ENCODE data around the gene NWD2.

The NWD2 gene

DNA sequence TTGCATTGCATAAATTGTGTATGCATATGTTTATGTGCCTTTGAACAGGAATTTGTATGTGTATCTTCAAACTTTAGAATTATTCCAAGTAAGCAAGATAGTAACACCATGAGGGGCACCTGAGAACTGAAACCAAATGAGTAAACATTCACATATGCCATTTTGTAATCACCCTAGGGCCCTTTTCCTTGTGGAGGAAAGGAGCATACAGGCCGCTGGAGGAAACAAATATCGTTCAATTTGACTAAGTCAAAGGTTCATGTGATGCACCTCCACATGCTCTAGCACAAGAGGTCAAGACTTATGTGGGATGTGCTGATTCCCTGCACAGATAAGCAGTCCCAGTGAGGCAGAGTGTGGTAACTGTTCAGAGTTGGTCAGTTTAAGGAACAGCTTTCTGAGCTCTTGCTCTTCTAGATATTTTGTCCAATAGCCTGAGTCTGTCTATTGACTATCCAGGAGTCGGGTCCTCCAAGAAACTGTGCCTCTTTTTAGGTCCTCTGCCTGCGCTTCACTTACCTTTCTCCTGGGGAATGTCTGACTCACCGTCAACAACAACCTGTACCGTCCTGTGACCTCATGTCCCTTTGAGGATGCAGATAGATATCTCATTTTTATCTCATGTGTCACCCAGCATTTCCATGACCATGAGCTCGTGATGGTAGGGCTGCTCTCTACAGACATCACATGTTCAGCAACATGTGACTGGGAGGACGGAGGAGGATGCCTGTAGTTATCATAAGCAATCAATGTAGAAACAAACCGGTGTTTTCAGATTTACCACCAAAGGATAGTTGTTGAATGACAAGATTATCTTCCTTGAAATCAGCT lies 196.9 kb downstream of the NWD2 start:
- Histone ChIP-seq H3K9ac (ENCODE audit: low read depth, low read length) (no peak overlapping the region), H3K36me3 (ENCODE audit: control insufficient read depth, insufficient read depth, low read length) (no peaks in the 10 kb centered on the region), H3K4me1 (ENCODE audit: control insufficient read depth, insufficient read depth, low read length) (no peaks in the 10 kb centered on the region), H3K27me3 (ENCODE audit: control insufficient read depth, insufficient read depth, low read length) (no peaks in the 10 kb centered on the region), H3K9me3 (ENCODE audit: control insufficient read depth, insufficient read depth, low read length) (no peaks in the 10 kb centered on the region), H3K27ac (ENCODE audit: low read depth, low read length) (no peak overlapping the region), H3K4me3 (ENCODE audit: low read depth, low read length) (no peak overlapping the region)

DNA sequence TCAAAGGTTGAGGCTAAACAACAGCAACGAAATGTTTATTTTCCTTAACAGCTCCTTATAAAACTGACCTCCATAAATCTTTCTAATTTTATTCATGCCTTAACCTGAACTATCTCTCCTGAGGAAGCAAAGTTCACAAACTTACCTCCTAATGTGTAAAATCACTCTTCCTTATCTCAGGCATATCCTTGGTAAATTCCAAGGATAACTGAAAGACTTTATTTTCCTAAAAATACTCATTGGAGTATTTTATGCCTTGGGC lies 197.4 kb downstream of the NWD2 start:
- H3K36me3 ChIP-seq (ENCODE audit: control insufficient read depth, insufficient read depth, low read length) = no peaks in the 10 kb centered on the region
- no peak overlapping the region for H3K27ac ChIP-seq (ENCODE audit: low read depth, low read length)
- H3K4me1 ChIP-seq (ENCODE audit: control insufficient read depth, insufficient read depth, low read length) = no peaks in the 10 kb centered on the region
- no peak overlapping the region for H3K9ac ChIP-seq (ENCODE audit: low read depth, low read length)
- H3K27me3 ChIP-seq (ENCODE audit: control insufficient read depth, insufficient read depth, low read length) = no peaks in the 10 kb centered on the region
- H3K9me3 ChIP-seq (ENCODE audit: control insufficient read depth, insufficient read depth, low read length) = no peaks in the 10 kb centered on the region
- no peak overlapping the region for H3K4me3 ChIP-seq (ENCODE audit: low read depth, low read length)

DNA sequence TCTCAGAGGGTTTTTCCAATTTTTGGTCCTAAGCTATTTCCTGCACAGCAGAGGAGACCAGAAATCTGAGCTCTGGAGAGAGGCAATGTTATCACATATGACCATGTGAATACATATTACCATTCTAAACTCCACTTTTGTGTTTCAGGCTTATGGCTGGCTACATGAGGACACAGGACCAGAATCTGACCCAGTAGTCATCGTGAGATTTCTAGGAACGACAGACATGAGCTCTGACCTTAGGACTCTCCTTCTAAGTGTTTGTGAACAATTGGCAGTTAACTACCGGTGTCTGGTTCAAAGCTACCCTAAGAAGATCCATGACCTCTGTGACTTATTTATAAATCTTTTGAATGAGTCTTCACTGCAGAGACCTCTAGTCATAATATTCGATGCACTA lies 198.6 kb downstream of the NWD2 start:
- H3K4me3 ChIP-seq (ENCODE audit: low read depth, low read length) = no peak overlapping the region
- no peaks in the 10 kb centered on the region for H3K36me3 ChIP-seq (ENCODE audit: control insufficient read depth, insufficient read depth, low read length)
- H3K9me3 ChIP-seq (ENCODE audit: control insufficient read depth, insufficient read depth, low read length) = no peaks in the 10 kb centered on the region
- H3K27me3 ChIP-seq (ENCODE audit: control insufficient read depth, insufficient read depth, low read length) = no peaks in the 10 kb centered on the region
- H3K9ac ChIP-seq (ENCODE audit: low read depth, low read length) = no peak overlapping the region
- H3K4me1 ChIP-seq (ENCODE audit: control insufficient read depth, insufficient read depth, low read length) = no peaks in the 10 kb centered on the region
- no peak overlapping the region for H3K27ac ChIP-seq (ENCODE audit: low read depth, low read length)

DNA sequence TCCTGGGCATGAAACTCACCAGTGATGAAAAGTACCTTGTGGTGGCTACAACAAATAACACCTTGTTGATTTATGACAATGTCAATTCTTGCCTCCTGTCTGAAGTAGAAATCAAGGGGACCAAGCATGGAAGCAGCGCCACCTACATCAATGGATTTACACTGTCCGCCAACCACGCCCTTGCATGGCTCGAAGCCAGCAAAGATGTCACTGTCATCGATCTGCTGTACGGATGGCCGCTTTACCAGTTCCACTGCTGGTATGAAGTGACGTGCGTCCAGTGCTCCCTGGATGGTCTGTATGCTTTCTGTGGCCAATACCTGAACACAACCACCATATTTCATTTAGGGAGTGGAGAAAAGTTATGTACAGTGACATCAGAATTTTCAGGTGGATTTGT lies 200.5 kb downstream of the NWD2 start:
- Histone ChIP-seq H3K9me3 (ENCODE audit: control insufficient read depth, insufficient read depth, low read length) (no peaks in the 10 kb centered on the region), H3K9ac (ENCODE audit: low read depth, low read length) (no peak overlapping the region), H3K4me1 (ENCODE audit: control insufficient read depth, insufficient read depth, low read length) (no peaks in the 10 kb centered on the region), H3K27me3 (ENCODE audit: control insufficient read depth, insufficient read depth, low read length) (no peaks in the 10 kb centered on the region), H3K27ac (ENCODE audit: low read depth, low read length) (no peak overlapping the region), H3K4me3 (ENCODE audit: low read depth, low read length) (no peak overlapping the region), H3K36me3 (ENCODE audit: control insufficient read depth, insufficient read depth, low read length) (no peaks in the 10 kb centered on the region)

DNA sequence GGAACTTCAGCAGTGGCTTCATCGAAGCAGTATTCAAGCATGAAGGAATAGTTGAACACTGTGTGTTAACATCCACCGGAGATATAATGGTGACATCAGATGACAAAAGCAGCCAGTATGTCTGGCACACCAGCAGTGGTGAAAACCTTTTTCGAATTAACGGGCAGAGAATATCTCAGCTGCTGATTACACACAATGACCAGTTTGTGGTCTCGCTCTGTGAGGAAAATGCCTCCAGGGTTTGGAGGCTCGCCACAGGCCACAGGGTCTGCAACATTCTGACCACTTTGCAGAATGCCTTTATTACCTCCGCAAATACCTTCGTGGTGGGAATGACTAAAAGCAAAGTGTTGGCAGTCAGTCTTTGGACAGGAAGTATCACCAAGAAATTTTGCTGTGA lies 201.5 kb downstream of the NWD2 start:
- Histone ChIP-seq H3K27me3 (ENCODE audit: control insufficient read depth, insufficient read depth, low read length) (no peaks in the 10 kb centered on the region), H3K4me1 (ENCODE audit: control insufficient read depth, insufficient read depth, low read length) (no peaks in the 10 kb centered on the region), H3K36me3 (ENCODE audit: control insufficient read depth, insufficient read depth, low read length) (no peaks in the 10 kb centered on the region), H3K9ac (ENCODE audit: low read depth, low read length) (no peak overlapping the region), H3K4me3 (ENCODE audit: low read depth, low read length) (no peak overlapping the region), H3K27ac (ENCODE audit: low read depth, low read length) (no peak overlapping the region), H3K9me3 (ENCODE audit: control insufficient read depth, insufficient read depth, low read length) (no peaks in the 10 kb centered on the region)

DNA sequence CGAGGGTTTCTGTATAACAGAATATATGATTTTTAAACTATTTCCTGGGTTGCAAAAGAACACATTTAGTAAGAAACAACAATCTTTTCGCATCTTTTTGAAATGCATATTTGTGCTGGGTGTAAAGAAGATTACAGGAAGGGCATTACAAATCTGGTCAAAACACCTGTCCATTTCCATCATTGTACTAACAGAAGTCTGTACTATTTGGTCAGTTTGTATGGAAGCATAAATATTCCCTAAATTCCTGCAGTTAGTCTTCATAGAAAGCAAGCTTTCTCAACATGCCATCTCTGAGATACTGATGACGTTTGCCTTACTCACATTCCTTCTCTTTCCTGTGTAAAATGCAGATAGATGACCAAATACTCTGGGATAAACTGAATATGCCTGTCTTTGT lies 203.3 kb downstream of the NWD2 start:
- no peak overlapping the region for H3K27ac ChIP-seq (ENCODE audit: low read depth, low read length)
- no peak overlapping the region for H3K4me3 ChIP-seq (ENCODE audit: low read depth, low read length)
- no peak overlapping the region for H3K9ac ChIP-seq (ENCODE audit: low read depth, low read length)
- H3K27me3 ChIP-seq (ENCODE audit: control insufficient read depth, insufficient read depth, low read length) = no peaks in the 10 kb centered on the region
- H3K4me1 ChIP-seq (ENCODE audit: control insufficient read depth, insufficient read depth, low read length) = no peaks in the 10 kb centered on the region
- no peaks in the 10 kb centered on the region for H3K9me3 ChIP-seq (ENCODE audit: control insufficient read depth, insufficient read depth, low read length)
- H3K36me3 ChIP-seq (ENCODE audit: control insufficient read depth, insufficient read depth, low read length) = no peaks in the 10 kb centered on the region

DNA sequence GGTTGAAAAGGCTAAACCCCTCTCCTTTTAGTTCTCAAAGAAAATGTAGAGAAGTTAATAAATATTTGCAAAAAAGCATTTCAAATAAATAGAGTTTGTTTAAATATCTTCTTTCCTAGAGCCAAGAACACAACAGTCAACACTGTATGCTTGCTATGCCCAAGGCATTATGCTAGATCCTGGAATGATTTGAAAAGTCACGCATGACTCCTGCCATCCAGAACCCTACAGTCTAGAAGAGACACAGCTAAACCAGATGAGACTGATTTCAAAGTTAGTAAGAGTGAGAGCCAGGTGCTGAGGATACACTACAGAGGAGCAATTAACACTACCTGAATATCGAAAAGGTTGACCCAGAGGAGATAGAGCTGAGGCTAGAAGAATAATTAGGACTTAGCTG lies 205.8 kb downstream of the NWD2 start:
- Histone ChIP-seq H3K9ac (ENCODE audit: low read depth, low read length) (no peak overlapping the region), H3K27me3 (ENCODE audit: control insufficient read depth, insufficient read depth, low read length) (peaks cover 22% of the 10 kb centered on the region), H3K36me3 (ENCODE audit: control insufficient read depth, insufficient read depth, low read length) (no peaks in the 10 kb centered on the region), H3K27ac (ENCODE audit: low read depth, low read length) (no peak overlapping the region), H3K4me1 (ENCODE audit: control insufficient read depth, insufficient read depth, low read length) (peaks cover 13% of the 10 kb centered on the region; the same call in 1 of the 2 replicates), H3K4me3 (ENCODE audit: low read depth, low read length) (no peak overlapping the region), H3K9me3 (ENCODE audit: control insufficient read depth, insufficient read depth, low read length) (no peaks in the 10 kb centered on the region)

DNA sequence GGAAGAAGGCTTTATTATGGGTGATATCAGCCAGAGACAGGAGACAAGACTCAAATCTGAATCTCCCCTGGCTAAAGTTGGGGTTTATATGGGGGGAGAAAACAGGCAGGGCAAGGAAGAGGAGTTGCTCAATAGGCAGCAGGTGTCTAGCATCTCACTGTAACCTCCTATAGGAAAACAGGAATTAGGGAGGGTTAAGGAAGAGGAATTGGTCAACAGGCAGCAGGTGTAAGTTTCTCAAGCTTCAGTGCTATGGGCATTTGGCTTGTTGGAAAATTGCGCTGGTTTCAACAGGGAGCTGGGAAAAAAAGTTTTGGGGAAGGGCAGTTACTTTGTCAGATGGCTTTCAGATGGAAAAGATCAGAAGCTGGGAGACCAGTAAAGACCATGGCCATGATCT lies 206.4 kb downstream of the NWD2 start:
- H3K9ac ChIP-seq (ENCODE audit: low read depth, low read length) = no peak overlapping the region
- peaks cover 27% of the 10 kb centered on the region for H3K27me3 ChIP-seq (ENCODE audit: control insufficient read depth, insufficient read depth, low read length)
- peaks cover 16% of the 10 kb centered on the region; the same call in 1 of the 2 replicates for H3K4me1 ChIP-seq (ENCODE audit: control insufficient read depth, insufficient read depth, low read length)
- no peaks in the 10 kb centered on the region for H3K36me3 ChIP-seq (ENCODE audit: control insufficient read depth, insufficient read depth, low read length)
- no peak overlapping the region for H3K27ac ChIP-seq (ENCODE audit: low read depth, low read length)
- H3K9me3 ChIP-seq (ENCODE audit: control insufficient read depth, insufficient read depth, low read length) = no peaks in the 10 kb centered on the region
- no peak overlapping the region for H3K4me3 ChIP-seq (ENCODE audit: low read depth, low read length)

DNA sequence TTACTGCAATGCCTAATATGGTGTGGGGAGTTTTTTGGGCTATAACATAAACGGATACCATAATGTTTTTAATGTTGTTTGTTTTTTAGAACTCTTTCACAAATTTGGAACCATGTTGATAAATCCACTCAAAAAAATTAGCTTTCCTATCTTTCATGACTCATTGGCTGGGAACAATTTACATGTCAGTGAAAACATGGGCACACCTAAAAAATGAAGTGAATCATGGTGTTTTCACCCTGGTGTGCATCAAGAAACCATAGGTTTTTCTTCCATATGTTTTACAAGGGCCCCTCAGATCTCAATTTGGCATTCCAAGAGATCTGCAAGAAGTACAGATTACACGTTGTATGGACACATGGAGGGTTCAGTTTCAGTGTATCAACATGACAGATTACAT lies 207.1 kb downstream of the NWD2 start:
- H3K27ac ChIP-seq (ENCODE audit: low read depth, low read length) = no peak overlapping the region
- no peak overlapping the region for H3K9ac ChIP-seq (ENCODE audit: low read depth, low read length)
- H3K4me1 ChIP-seq (ENCODE audit: control insufficient read depth, insufficient read depth, low read length) = peaks cover 16% of the 10 kb centered on the region; the same call in 1 of the 2 replicates
- no peak overlapping the region for H3K4me3 ChIP-seq (ENCODE audit: low read depth, low read length)
- H3K9me3 ChIP-seq (ENCODE audit: control insufficient read depth, insufficient read depth, low read length) = no peaks in the 10 kb centered on the region
- peaks cover 29% of the 10 kb centered on the region for H3K27me3 ChIP-seq (ENCODE audit: control insufficient read depth, insufficient read depth, low read length)
- H3K36me3 ChIP-seq (ENCODE audit: control insufficient read depth, insufficient read depth, low read length) = no peaks in the 10 kb centered on the region

DNA sequence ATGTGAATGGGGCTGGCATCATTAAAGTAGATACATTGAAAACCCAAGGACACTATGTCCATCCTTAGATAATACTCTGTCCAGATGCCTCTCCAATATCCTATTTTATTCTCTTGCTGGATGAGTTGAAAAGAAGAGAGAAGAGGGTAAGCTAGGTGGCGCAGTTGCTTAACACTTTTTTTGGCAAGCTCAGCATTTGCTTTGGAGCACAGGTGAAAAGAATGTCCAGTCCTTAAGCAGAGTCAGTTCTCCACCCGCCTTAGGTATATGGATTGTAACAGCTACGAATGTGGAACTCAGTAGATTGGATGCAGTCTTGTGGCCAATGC lies 208.4 kb downstream of the NWD2 start:
- H3K36me3 ChIP-seq (ENCODE audit: control insufficient read depth, insufficient read depth, low read length) = no peaks in the 10 kb centered on the region
- H3K9ac ChIP-seq (ENCODE audit: low read depth, low read length) = no peak overlapping the region
- peak overlapping the region; percentile 74 for H3K4me3 ChIP-seq (ENCODE audit: low read depth, low read length)
- peaks cover 16% of the 10 kb centered on the region; the same call in 1 of the 2 replicates for H3K4me1 ChIP-seq (ENCODE audit: control insufficient read depth, insufficient read depth, low read length)
- no peaks in the 10 kb centered on the region for H3K9me3 ChIP-seq (ENCODE audit: control insufficient read depth, insufficient read depth, low read length)
- peaks cover 29% of the 10 kb centered on the region for H3K27me3 ChIP-seq (ENCODE audit: control insufficient read depth, insufficient read depth, low read length)
- H3K27ac ChIP-seq (ENCODE audit: low read depth, low read length) = no peak overlapping the region

DNA sequence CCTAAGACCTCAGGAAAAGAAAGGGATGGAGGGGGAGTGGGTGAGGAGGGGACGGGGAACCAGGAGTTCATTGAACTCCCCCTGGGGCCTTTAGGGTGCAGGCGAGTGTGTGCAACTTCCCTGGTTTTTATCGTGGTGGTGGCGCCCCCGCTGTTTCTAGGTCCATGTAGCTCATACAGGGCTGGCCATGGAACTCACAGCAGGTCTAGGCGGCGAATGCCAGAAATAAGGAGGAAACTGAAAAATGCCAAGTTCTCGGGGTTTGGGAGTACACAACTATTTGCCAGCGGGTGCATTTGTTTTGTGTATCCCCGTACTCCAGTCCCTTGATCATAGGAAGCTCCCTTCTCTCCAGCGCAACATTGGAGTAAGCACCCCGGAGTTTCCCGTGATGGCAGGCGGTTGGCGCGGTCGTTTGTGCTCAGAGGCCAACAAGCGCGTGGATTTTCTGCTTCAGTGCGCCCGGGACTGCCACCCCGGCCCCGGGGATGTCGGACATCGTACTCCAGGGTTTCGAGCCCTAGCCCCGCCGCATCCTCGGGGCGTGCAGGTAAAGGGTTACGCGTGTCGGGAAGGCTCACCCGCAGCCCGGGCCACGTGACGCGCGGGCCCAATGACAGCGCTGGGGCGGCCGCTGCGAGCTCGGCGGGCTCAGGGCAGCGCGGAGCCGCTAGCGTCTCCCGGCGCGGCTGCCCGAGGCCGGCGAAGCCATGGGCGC lies 208.9 kb downstream of the NWD2 start:
- Histone ChIP-seq H3K4me1 (ENCODE audit: control insufficient read depth, insufficient read depth, low read length) (peaks cover 16% of the 10 kb centered on the region; the same call in 1 of the 2 replicates), H3K27me3 (ENCODE audit: control insufficient read depth, insufficient read depth, low read length) (peaks cover 29% of the 10 kb centered on the region), H3K9ac (ENCODE audit: low read depth, low read length) (no peak overlapping the region), H3K9me3 (ENCODE audit: control insufficient read depth, insufficient read depth, low read length) (no peaks in the 10 kb centered on the region), H3K27ac (ENCODE audit: low read depth, low read length) (no peak overlapping the region), H3K4me3 (ENCODE audit: low read depth, low read length) (peak overlapping the region; percentile 74), H3K36me3 (ENCODE audit: control insufficient read depth, insufficient read depth, low read length) (no peaks in the 10 kb centered on the region)
